ENCODE data around the gene EDC4.

Gene EDC4

DNA sequence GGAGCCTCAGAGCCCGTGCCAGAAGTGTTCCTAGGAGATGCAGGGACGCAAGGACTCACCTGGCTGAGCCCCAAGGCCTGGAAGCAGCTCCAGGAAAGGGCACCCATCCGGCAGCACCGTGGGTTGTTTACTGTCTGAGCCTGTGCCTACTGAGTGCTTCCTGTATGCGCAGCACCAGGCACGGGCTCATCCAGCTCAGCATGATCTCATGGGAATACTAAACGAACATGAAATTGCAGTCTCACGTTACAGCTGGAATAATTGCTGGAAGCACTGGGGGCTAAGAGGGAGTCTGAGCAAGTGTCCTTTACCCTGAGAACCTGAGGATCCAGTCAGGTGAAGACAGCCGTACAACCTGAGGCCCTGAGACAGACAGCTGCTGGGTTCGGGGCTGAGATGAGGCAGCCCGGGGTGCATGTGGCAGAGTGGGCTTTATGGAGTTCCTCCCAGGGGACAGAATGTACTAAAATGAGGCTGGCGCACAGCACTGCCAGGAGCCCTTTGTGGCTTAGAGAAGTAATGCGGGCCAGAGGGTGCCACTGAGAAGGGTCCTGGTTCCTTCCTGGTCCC lies 53.4 kb downstream of the EDC4 start:
- Histone ChIP-seq H3K27ac (ENCODE audit: low read depth, low read length) (no peak overlapping the region), H3K36me3 (ENCODE audit: control insufficient read depth, insufficient read depth, low read length) (peaks cover 28% of the 10 kb centered on the region), H3K9me3 (ENCODE audit: control insufficient read depth, insufficient read depth, low read length) (no peaks in the 10 kb centered on the region), H3K27me3 (ENCODE audit: control insufficient read depth, insufficient read depth, low read length) (no peaks in the 10 kb centered on the region), H3K4me3 (ENCODE audit: low read depth, low read length) (no peak overlapping the region), H3K9ac (ENCODE audit: low read depth, low read length) (no peak overlapping the region), H3K4me1 (ENCODE audit: control insufficient read depth, insufficient read depth, low read length) (no peaks in the 10 kb centered on the region; the same call in 1 of the 2 replicates)

DNA sequence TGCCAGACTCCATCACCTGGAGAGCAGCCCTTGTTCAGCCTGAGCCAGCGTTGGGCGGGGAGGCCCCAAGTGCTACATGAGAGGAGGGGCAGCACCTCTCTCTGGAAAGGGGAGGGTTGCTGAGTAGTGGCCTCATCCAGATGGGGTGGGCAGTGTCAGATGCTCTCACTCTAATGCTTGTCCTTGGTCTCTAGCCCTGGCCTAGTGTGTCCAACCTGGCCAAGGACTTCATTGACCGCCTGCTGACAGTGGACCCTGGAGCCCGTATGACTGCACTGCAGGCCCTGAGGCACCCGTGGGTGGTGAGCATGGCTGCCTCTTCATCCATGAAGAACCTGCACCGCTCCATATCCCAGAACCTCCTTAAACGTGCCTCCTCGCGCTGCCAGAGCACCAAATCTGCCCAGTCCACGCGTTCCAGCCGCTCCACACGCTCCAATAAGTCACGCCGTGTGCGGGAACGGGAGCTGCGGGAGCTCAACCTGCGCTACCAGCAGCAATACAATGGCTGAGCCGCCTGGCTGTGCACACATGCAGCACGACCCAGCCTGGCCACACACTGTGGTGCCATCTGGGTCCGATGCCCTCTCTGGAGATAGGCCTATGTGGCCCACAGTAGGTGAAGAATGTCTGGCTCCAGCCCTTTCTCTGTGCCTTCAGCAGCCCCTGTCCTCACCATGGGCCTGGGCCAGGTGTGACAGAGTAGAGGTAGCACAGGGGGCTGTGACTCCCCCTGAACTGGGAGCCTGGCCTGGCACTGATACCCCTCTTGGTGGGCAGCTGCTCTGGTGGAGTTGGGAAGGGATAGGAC lies 54.5 kb downstream of the EDC4 start:
- no peak overlapping the region for H3K4me3 ChIP-seq (ENCODE audit: low read depth, low read length)
- no peaks in the 10 kb centered on the region for H3K9me3 ChIP-seq (ENCODE audit: control insufficient read depth, insufficient read depth, low read length)
- no peaks in the 10 kb centered on the region; the same call in 1 of the 2 replicates for H3K4me1 ChIP-seq (ENCODE audit: control insufficient read depth, insufficient read depth, low read length)
- no peak overlapping the region for H3K27ac ChIP-seq (ENCODE audit: low read depth, low read length)
- peaks cover 28% of the 10 kb centered on the region for H3K36me3 ChIP-seq (ENCODE audit: control insufficient read depth, insufficient read depth, low read length)
- H3K27me3 ChIP-seq (ENCODE audit: control insufficient read depth, insufficient read depth, low read length): no peaks in the 10 kb centered on the region
- H3K9ac ChIP-seq (ENCODE audit: low read depth, low read length): no peak overlapping the region

DNA sequence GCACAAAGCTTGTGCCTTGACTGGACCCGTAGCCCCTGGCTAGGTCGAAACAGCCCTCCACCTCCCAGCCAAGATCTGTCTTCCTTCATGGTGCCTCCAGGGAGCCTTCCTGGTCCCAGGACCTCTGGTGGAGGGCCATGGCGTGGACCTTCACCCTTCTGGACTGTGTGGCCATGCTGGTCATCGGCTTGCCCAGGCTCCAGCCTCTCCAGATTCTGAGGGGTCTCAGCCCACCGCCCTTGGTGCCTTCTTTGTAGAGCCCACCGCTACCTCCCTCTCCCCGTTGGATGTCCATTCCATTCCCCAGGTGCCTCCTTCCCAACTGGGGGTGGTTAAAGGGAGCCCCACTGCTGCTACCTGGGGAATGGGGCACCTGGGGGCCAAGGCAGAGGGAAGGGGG lies 55.3 kb downstream of the EDC4 start:
- H3K4me1 ChIP-seq (ENCODE audit: control insufficient read depth, insufficient read depth, low read length): no peaks in the 10 kb centered on the region; the same call in 1 of the 2 replicates
- no peak overlapping the region for H3K27ac ChIP-seq (ENCODE audit: low read depth, low read length)

DNA sequence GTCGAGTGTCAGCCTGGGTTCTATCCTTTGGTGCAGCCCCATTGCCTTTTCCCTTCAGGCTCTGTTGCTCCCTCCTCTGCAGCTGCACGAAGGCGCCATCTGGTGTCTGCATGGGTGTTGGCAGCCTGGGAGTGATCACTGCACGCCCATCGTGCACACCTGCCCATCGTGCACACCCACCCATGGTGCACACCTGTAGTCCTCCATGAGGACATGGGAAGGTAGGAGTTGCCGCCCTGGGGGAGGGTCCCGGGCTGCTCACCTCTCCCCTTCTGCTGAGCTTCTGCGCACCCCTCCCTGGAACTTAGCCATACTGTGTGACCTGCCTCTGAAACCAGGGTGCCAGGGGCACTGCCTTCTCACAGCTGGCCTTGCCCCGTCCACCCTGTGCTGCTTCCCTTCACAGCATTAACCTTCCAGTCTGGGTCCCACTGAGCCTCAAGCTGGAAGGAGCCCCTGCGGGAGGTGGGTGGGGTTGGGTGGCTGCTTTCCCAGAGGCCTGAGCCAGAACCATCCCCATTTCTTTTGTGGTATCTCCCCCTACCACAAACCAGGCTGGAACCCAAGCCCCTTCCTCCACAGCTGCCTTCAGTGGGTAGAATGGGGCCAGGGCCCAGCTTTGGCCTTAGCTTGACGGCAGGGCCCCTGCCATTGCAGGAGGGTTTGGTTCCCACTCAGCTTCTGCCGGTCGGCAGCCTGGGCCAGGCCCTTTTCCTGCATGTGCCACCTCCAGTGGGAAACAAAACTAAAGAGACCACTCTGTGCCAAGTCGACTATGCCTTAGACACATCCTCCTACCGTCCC lies 55.9 kb downstream of the EDC4 start:
- no peak overlapping the region for H3K4me3 ChIP-seq (ENCODE audit: low read depth, low read length)
- peaks cover 23% of the 10 kb centered on the region for H3K36me3 ChIP-seq (ENCODE audit: control insufficient read depth, insufficient read depth, low read length)
- H3K27ac ChIP-seq (ENCODE audit: low read depth, low read length): no peak overlapping the region
- H3K9me3 ChIP-seq (ENCODE audit: control insufficient read depth, insufficient read depth, low read length): no peaks in the 10 kb centered on the region
- no peak overlapping the region for H3K9ac ChIP-seq (ENCODE audit: low read depth, low read length)
- H3K27me3 ChIP-seq (ENCODE audit: control insufficient read depth, insufficient read depth, low read length): no peaks in the 10 kb centered on the region
- H3K4me1 ChIP-seq (ENCODE audit: control insufficient read depth, insufficient read depth, low read length): no peaks in the 10 kb centered on the region; the same call in 1 of the 2 replicates

More for the DNA sequence above, 55.3 kb downstream of the EDC4 start:
- Histone ChIP-seq H3K27me3 (ENCODE audit: control insufficient read depth, insufficient read depth, low read length) (no peaks in the 10 kb centered on the region), H3K9ac (ENCODE audit: low read depth, low read length) (no peak overlapping the region), H3K9me3 (ENCODE audit: control insufficient read depth, insufficient read depth, low read length) (no peaks in the 10 kb centered on the region), H3K4me3 (ENCODE audit: low read depth, low read length) (no peak overlapping the region), H3K36me3 (ENCODE audit: control insufficient read depth, insufficient read depth, low read length) (peaks cover 28% of the 10 kb centered on the region)

DNA sequence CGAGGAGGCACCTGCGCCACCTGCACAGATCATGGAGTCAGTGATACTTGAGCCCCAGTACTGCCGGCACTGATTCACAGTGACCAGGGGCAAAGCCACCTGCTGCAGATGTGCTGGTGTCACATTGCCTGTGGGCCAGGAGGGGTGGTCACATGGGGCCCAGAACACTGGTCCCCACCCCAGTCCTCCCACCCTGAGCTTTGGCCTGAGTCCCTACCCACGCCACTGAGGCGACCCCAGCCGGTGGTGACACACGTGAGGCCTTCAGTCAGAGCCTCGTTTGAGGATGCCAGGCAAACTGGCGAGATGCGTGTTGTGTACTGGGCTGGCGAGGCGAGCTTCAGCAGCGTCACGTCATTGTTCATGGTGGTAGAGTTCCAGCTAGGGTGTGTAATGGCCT lies 57.3 kb downstream of the EDC4 start:
- Histone ChIP-seq H3K9ac (ENCODE audit: low read depth, low read length) (no peak overlapping the region), H3K9me3 (ENCODE audit: control insufficient read depth, insufficient read depth, low read length) (no peaks in the 10 kb centered on the region), H3K27me3 (ENCODE audit: control insufficient read depth, insufficient read depth, low read length) (no peaks in the 10 kb centered on the region), H3K36me3 (ENCODE audit: control insufficient read depth, insufficient read depth, low read length) (peaks cover 23% of the 10 kb centered on the region), H3K4me3 (ENCODE audit: low read depth, low read length) (no peak overlapping the region), H3K4me1 (ENCODE audit: control insufficient read depth, insufficient read depth, low read length) (peaks cover 4% of the 10 kb centered on the region; the same call in 1 of the 2 replicates), H3K27ac (ENCODE audit: low read depth, low read length) (no peak overlapping the region)

DNA sequence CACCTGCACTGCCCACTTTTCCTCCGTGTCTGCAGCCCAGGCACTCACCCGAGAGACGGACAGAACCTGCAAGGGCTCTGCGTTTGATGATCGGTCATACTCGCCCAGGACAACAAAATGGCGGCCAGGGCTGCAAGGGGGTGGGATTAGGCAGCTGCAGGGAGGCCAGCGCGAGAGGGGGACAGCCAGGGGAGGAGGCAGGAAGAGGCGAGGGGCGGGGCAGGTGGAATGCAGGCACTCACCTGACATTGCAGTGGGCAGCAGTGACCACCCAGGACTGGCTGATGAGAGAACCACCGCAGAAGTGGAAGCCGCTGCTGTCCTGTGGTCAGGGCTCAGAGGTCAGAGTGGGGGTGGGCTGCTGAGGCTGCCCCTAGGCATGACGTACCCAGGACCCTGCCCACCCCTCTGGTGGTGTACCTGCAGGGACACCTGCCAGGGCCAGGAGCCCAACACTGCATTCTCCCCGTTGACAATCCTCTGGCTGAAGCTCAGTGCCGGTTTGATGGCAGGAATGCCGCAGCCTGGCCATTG lies 57.9 kb downstream of the EDC4 start:
- Histone ChIP-seq H3K4me1 (ENCODE audit: control insufficient read depth, insufficient read depth, low read length) (peaks cover 4% of the 10 kb centered on the region; the same call in 1 of the 2 replicates), H3K4me3 (ENCODE audit: low read depth, low read length) (no peak overlapping the region), H3K36me3 (ENCODE audit: control insufficient read depth, insufficient read depth, low read length) (peaks cover 23% of the 10 kb centered on the region), H3K9me3 (ENCODE audit: control insufficient read depth, insufficient read depth, low read length) (no peaks in the 10 kb centered on the region), H3K9ac (ENCODE audit: low read depth, low read length) (no peak overlapping the region), H3K27ac (ENCODE audit: low read depth, low read length) (no peak overlapping the region), H3K27me3 (ENCODE audit: control insufficient read depth, insufficient read depth, low read length) (no peaks in the 10 kb centered on the region)
